Neuronal stem cell (in vitro differentiated cells): ENCODE results near the gene FAM120B.
"Not testable (repeated sequence)": the region's sequence is repeated elsewhere in the genome, so short reads cannot be mapped to it uniquely, and the experiment has no call there.

Experiments used
- DNase-seq: peaks from one replicate; pipeline ENCODE4 v3.0.0-alpha.2; 2013; ENCODE audit warnings: low spot score
- H2AFZ ChIP-seq: one replicate; pipeline ENCODE4 v1.6.1; 2013; ENCODE audit warnings: mild to moderate bottlenecking, low read length, inconsistent platforms
- H2AK5ac ChIP-seq: 2 replicates; pipeline ENCODE4 v1.6.1; 2013; ENCODE audit warnings: low read depth, mild to moderate bottlenecking, inconsistent platforms, low read length, moderate library complexity, mixed read lengths
- H2BK120ac ChIP-seq: 2 replicates; pipeline ENCODE4 v1.6.1; 2013; ENCODE audit warnings: low read depth, mild to moderate bottlenecking, inconsistent platforms, low read length, moderate library complexity, mixed read lengths
- H2BK12ac ChIP-seq: one replicate; pipeline ENCODE4 v1.6.1; 2013; ENCODE audit warnings: low read length, inconsistent platforms
- H2BK15ac ChIP-seq: 2 replicates; pipeline ENCODE4 v1.6.1; 2013; ENCODE audit warnings: mild to moderate bottlenecking, low read length, inconsistent platforms, mixed read lengths
- H2BK5ac ChIP-seq: one replicate; pipeline ENCODE4 v1.6.1; 2013; ENCODE audit warnings: inconsistent platforms, mild to moderate bottlenecking, low read length, moderate library complexity
- H3K14ac ChIP-seq: one replicate; pipeline ENCODE4 v1.6.1; 2013; ENCODE audit warnings: low read length, inconsistent platforms
- H3K18ac ChIP-seq: 2 replicates; pipeline ENCODE4 v1.6.1; 2013; ENCODE audit warnings: low read length, inconsistent platforms
- H3K23ac ChIP-seq: 2 replicates; pipeline ENCODE4 v1.6.1; 2013; ENCODE audit warnings: low read depth, mild to moderate bottlenecking, mixed read lengths, low read length, inconsistent platforms; ENCODE audit not compliant: poor library complexity
- H3K27ac ChIP-seq: replicated peaks from 3 replicates; pipeline ENCODE4 v1.5.1; 2013; ENCODE audit warnings: low read length, inconsistent platforms
- H3K27me3 ChIP-seq, 3 experiments: 2 replicates each; pipeline ENCODE4 v1.6.1; 2013; ENCODE audit warnings: low read length in 3 of 3, mild to moderate bottlenecking in 2 of 3, inconsistent platforms in 1 of 3, low read depth in 1 of 3, mixed read lengths in 1 of 3, moderate library complexity in 1 of 3; ENCODE audit not compliant: control insufficient read depth in 3 of 3, insufficient read depth in 3 of 3
- H3K36me3 ChIP-seq, 2 donors: replicated peaks in 1 of 2; 2 replicates each; pipeline ENCODE4 v1.6.1; 2013; ENCODE audit warnings: low read length in 2 of 2; ENCODE audit not compliant: control insufficient read depth in 2 of 2, insufficient read depth in 2 of 2
- H3K4ac ChIP-seq: 2 replicates; pipeline ENCODE4 v1.6.1; 2013; ENCODE audit warnings: inconsistent platforms, mild to moderate bottlenecking, low read length, moderate library complexity
- H3K4me1 ChIP-seq, 2 donors: 1 replicate in 1 of 2; 2 replicates in 1 of 2; pipeline ENCODE4 v1.6.1; 2013; ENCODE audit warnings: low read length in 2 of 2, low read depth in 1 of 2; ENCODE audit not compliant: control insufficient read depth in 2 of 2, insufficient read depth in 1 of 2
- H3K4me2 ChIP-seq: one replicate; pipeline ENCODE4 v1.6.1; 2013; ENCODE audit warnings: mild to moderate bottlenecking, low read length, inconsistent platforms; ENCODE audit not compliant: insufficient read depth, poor library complexity, severe bottlenecking
- H3K4me3 ChIP-seq, 2 donors: 2 replicates each; pipeline ENCODE4 v1.5.1; 2013; ENCODE audit warnings: low read length in 2 of 2, mild to moderate bottlenecking in 2 of 2, inconsistent platforms in 1 of 2, moderate library complexity in 1 of 2
- H3K79me1 ChIP-seq: one replicate; pipeline ENCODE4 v1.6.1; 2013; ENCODE audit warnings: low read depth, mild to moderate bottlenecking, inconsistent platforms, low read length, moderate library complexity
- H3K9ac ChIP-seq: one replicate; pipeline ENCODE4 v1.6.1; 2013; ENCODE audit warnings: mild to moderate bottlenecking, low read depth, low read length, inconsistent platforms; ENCODE audit not compliant: poor library complexity
- H3K9me3 ChIP-seq, 2 donors: replicated peaks in 1 of 2; 2 replicates each; pipeline versions ENCODE3 to v1.6.1; 2013; ENCODE audit warnings: low read length in 2 of 2, mild to moderate bottlenecking in 2 of 2, inconsistent platforms in 1 of 2, low read depth in 1 of 2, mixed read lengths in 1 of 2, moderate library complexity in 1 of 2; ENCODE audit not compliant: control insufficient read depth in 2 of 2, insufficient read depth in 1 of 2
- H4K8ac ChIP-seq: one replicate; pipeline ENCODE4 v1.6.1; 2013; ENCODE audit warnings: low read depth, mild to moderate bottlenecking, inconsistent platforms, low read length, moderate library complexity
- H4K91ac ChIP-seq: one replicate; pipeline ENCODE4 v1.6.1; 2013; ENCODE audit warnings: low read length, low read depth, mild to moderate bottlenecking, inconsistent platforms; ENCODE audit not compliant: poor library complexity
- WGBS, 2 donors: extraction: QIAGEN DNeasy Blood & Tissue Kit; methylation state at CpG; one replicate each; pipeline ENCODE4 v1.1.7; 2013; ENCODE audit warnings: missing lambda C conversion rate in 2 of 2, mixed read lengths in 1 of 2; ENCODE audit not compliant: insufficient read length in 2 of 2, insufficient replicate concordance in 1 of 2; ENCODE audit errors: extremely low coverage in 2 of 2; 5-methylcytosine and 5-hydroxymethylcytosine counted together

FAM120B gene

DNA sequence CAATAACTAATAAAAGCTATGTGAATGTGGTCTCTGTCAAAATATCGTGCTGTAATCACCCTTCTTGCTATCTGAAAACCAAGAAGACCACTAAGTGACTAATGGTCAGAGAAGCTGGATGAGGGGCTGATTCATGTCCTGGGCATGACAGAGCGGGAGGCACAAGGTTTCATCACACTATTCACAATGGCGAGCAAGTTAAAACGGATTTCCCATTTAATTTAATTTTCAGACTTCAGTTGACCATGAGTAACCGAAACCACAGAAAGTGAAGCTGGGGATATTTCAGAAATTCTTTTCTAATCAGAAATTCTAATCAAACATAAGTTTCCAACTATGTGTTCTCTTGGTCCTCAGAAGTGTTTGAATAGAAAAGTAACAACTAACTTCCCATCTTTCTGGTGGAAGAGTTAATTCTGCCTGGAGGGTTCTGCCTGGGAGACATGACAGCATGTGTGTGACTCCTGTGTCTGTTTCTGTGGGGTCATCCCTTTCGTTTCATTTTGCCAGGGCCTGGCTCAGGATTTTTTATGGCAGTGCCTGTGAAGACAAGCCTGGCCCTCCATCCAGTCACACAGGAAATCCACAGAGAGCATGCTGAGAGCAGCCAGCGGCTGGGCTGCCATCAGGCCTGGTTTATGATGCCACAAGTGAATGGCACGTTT lies 98.9 kb downstream of the FAM120B start:
- Histone ChIP-seq H4K8ac (no peak overlapping the region), H3K4me3 (no peak overlapping the region), H4K91ac (no peak overlapping the region), H2AK5ac (no peak overlapping the region), H3K18ac (no peak overlapping the region), H3K79me1 (no peaks in the 10 kb centered on the region), H3K4me2 (no peak overlapping the region), H3K9me3 (peaks cover 5 to 6% of the 10 kb centered on the region in 2 donors), H3K4ac (no peak overlapping the region), H3K14ac (no peak overlapping the region), H3K4me1 (peaks cover 20 to 25% of the 10 kb centered on the region in 2 donors), H3K9ac (no peak overlapping the region), H3K23ac (no peak overlapping the region), H2AFZ (no peak overlapping the region), H2BK15ac (no peak overlapping the region), H2BK5ac (no peak overlapping the region), H3K27ac (no peak overlapping the region), H3K27me3 (no peaks in the 10 kb centered on the region), H3K36me3 (peaks cover 6 to 62% of the 10 kb centered on the region in 2 donors), H2BK12ac (no peak overlapping the region), H2BK120ac (no peak overlapping the region)
- WGBS, 2 donors: no CpG with 5 or more reads among the region's 8 CpGs
- DNase-seq: no peak

DNA sequence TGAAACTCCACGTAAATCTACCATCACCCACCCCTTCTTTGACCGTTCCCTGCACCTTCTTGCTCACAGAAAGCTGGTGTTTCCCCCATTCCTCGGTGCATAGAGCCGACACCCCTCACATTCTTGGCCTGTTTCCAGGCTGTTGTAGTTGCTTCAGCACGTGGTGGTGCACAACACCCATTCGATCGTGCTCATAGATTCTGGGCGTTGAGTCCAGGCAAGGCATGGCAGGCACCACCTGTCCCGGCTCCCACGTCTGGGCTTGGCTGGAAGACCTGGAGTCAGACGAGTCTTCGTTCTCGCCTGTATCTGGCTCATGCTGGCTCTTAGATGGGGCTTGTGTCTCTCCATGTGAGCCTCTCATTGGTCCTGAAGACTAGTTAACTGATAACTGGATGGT lies 100.6 kb downstream of the FAM120B start:
- Histone ChIP-seq H2AK5ac (no peak overlapping the region), H2AFZ (no peak overlapping the region), H3K4me3 (no peak overlapping the region), H3K27ac (no peak overlapping the region), H2BK15ac (no peak overlapping the region), H2BK5ac (no peak overlapping the region), H3K79me1 (no peaks in the 10 kb centered on the region), H3K14ac (no peak overlapping the region), H3K18ac (no peak overlapping the region), H3K4me1 (peaks cover 20 to 23% of the 10 kb centered on the region in 2 donors), H3K9me3 (peaks cover 6 to 10% of the 10 kb centered on the region in 2 donors), H3K4me2 (no peak overlapping the region), H4K91ac (no peak overlapping the region), H2BK120ac (no peak overlapping the region), H3K4ac (no peak overlapping the region), H3K27me3 (no peaks in the 10 kb centered on the region), H3K23ac (no peak overlapping the region), H3K9ac (no peak overlapping the region), H4K8ac (no peak overlapping the region), H2BK12ac (no peak overlapping the region), H3K36me3 (peaks cover 6 to 45% of the 10 kb centered on the region in 2 donors)
- no CpG with 5 or more reads among the region's 13 CpGs for WGBS, 2 donors
- DNase-seq: no peak

DNA sequence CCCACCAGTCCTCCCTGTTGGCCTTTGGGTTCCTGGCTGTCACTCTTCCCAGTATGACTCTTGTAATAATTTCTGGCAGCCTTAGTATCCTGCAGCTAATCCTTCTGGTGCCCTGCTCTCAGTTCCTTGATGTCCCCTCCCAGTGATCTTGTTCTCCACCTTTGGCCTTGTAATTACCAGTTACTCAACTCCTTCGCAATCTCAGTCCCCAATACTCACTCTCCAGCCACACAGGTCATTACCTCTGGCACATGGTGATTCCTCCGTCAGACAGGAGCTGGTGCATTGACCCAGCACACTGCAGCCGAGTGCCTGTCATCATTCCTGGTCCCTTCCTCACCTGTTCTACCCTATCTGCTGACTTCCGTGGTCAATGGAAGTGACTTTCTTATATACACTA lies 101.4 kb downstream of the FAM120B start:
- no peak overlapping the region for H3K4ac ChIP-seq
- no peak overlapping the region for H3K14ac ChIP-seq
- peaks cover 6 to 10% of the 10 kb centered on the region in 2 donors for H3K9me3 ChIP-seq
- H3K4me1 ChIP-seq: peaks cover 14 to 16% of the 10 kb centered on the region in 2 donors
- no peak overlapping the region for H3K23ac ChIP-seq
- H3K79me1 ChIP-seq: no peaks in the 10 kb centered on the region
- H3K27me3 ChIP-seq: no peaks in the 10 kb centered on the region
- no peak overlapping the region for H4K8ac ChIP-seq
- peak overlapping the region; percentile 15 for H3K18ac ChIP-seq
- no peak overlapping the region for H2AK5ac ChIP-seq
- no peak overlapping the region for H3K27ac ChIP-seq
- peaks cover 6 to 41% of the 10 kb centered on the region in 2 donors for H3K36me3 ChIP-seq
- no peak overlapping the region for H3K9ac ChIP-seq
- H3K4me3 ChIP-seq: no peak overlapping the region
- DNase-seq: no peak
- no CpG with 5 or more reads among the region's 4 CpGs for WGBS, 2 donors
- H4K91ac ChIP-seq: no peak overlapping the region
- H2BK5ac ChIP-seq: no peak overlapping the region
- no peak overlapping the region for H2BK15ac ChIP-seq
- H2BK12ac ChIP-seq: no peak overlapping the region
- H2AFZ ChIP-seq: no peak overlapping the region
- no peak overlapping the region for H3K4me2 ChIP-seq
- no peak overlapping the region for H2BK120ac ChIP-seq

DNA sequence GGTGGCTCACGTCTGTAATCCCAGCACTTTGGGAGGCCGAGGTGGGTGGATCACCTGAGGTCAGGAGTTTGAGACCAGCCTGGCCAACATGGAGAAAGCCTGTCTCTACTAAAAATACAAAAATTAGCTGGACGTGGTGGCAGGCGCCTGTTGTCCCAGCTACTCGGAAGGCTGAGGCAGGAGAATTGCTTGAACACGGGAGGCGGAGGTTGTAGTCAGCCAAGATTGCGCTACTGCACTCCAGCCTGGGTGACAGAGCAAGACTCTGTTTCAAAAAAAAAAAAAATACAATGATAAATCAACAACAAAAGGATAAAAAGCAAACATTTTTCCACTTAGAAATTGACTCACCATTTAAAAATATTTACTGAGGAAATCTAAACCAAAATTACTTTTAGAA lies 103.2 kb downstream of the FAM120B start:
- no CpG with 5 or more reads among the region's 8 CpGs for WGBS, 2 donors

More for the DNA sequence above, 103.2 kb downstream of the FAM120B start:
- not testable (repeated sequence) for H3K18ac ChIP-seq, H2AK5ac ChIP-seq, H2BK5ac ChIP-seq, H3K4me1 ChIP-seq, H4K8ac ChIP-seq, H3K23ac ChIP-seq, H2BK120ac ChIP-seq, H3K14ac ChIP-seq, H3K4ac ChIP-seq, H2BK15ac ChIP-seq, H3K4me2 ChIP-seq, H3K4me3 ChIP-seq, H3K27ac ChIP-seq, H3K9ac ChIP-seq, H2AFZ ChIP-seq, H3K27me3 ChIP-seq, H4K91ac ChIP-seq, H3K79me1 ChIP-seq, H2BK12ac ChIP-seq, DNase-seq
- peaks cover 10 to 13% of the 10 kb centered on the region in 2 donors for H3K9me3 ChIP-seq
- peaks cover 4 to 32% of the 10 kb centered on the region in 2 donors for H3K36me3 ChIP-seq
